SIG-M5 treated with dmso at 0.1 percent for 504 hours (cell line): ENCODE results near the gene DAGLB.
"Not testable (repeated sequence)": the region's sequence is repeated elsewhere in the genome, so short reads cannot be mapped to it uniquely, and the experiment has no call there.

Experiments
- DNase-seq: peaks from one replicate; lab custom pipeline; 2025; ENCODE audit not compliant: unreplicated experiment; lab: John Stamatoyannopoulos, UW

DAGLB gene

DNA sequence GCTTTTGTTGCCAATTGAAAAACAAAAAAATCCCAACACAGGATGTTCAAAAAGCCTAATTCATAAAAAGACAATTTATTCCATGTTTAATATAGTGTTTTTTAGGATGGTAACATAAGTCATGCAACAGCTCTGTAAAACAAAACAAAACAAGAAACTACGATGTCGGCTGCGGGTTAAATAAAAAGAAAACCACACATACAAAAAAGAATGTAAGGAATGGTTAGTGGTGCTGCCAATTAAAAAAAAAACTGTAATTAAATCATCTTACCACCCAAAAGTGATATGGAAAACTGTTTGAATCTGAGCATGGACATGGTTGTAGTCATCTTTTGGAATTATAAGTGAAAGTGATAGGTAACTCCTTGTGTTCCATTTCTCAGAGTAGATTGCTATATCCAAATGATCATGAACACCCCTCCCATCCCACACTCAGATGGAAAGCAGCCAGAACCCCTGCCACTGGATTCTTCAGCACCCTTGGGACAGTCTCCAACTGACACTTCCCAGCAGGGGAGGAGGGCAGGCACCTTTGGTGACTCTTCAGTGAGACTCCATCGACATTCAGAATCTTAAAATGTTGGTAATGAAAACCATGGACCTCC is 14.3 kb upstream of the DAGLB start:
- DNase-seq, result no peak

DNA sequence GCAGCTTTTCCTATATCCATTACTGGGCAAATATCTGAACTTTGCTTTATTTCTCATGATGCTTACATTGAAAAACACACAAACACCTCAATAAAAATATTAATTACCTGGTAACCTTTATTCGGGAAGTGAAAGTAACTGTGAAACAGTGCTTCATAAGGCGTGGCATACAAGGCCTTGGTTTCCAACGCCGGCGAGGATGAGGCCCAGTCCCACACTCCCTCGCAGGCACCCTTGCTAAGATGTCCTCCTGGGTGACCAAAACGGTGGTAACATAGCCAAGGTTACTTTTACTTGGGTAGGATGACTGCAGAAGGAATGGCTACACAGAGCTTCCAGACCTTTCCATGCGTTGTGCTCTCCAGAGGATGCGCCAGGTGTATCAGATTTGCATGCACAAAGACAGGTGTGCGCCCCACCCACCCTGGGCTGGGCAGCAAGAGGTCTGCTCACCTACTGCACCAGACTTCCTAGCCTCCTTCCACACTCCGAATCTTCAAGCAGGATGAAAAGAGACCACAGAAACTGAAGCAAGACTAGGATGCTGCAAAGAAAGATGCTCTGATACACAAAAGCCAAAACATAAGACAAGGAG is 13.3 kb upstream of the DAGLB start:
- DNase-seq, result no peak

DNA sequence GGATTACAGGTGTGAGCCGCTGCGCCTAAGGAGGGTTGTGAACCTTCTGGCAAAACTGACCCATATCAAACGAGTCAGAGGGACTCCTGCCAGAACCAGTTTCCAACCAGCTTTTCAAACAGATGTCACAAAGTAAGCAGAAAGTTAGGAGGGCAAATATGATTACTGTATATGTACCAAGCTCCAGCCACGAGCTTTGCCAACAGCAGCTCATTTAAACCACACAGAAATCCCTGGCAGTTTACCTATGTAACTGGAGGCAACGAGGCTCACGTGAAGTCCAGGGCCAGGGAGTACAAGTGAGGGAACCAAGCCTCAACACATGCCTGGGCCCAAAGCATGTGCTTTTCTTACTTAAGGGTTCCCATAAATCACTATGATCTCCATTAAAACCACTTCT is 12.5 kb upstream of the DAGLB start:
- DNase-seq, result no peak

DNA sequence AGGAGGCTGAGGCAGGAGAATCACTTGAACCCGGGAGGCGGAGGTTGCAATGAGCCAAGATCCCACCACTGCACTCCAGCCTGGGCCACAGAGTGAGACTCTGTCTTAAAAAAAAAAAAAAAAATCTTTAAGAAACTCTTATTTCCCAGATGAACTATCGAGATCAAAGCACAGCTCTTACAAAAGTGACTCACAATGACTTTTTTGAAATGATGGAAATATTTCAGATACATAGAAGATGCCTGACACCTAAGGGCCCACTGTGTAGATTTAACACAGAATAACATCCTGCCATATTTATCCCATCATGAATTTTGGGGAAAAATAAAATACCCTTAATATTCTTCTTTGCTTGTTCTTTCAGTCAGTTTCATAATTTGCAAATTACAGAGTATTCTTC is 10.9 kb upstream of the DAGLB start:
- not testable (repeated sequence) for DNase-seq

- no peak for DNase-seq
Measured at GRCh38 chr7:6453734-6454133, 6.0 kb upstream of the DAGLB start.

- no peak for DNase-seq
Measured at GRCh38 chr7:6451224-6451705, 3.5 kb upstream of the DAGLB start.

GRCh38 chr7:6450591-6450990 is 2.8 kb upstream of the DAGLB start:
- DNase-seq, result not testable (repeated sequence)

DNA sequence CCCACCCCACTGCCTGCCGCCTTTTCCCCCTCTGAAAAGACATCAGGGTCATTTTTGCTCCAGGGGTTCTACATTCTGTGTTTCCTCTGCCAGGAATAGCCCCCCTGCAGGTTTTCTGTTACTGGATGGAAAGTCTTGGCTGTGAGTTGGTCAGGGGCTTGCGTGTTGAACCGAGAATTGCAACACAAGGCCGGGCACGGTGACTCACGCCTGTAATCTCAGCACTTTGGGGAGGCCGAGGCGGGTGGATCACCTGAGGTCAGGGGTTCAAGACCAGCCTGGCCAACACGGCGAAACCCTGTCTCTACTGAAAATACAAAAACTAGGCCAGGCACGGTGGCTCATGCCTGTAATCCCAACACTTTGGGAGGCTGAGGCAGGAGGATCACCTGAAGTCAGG is 2.1 kb upstream of the DAGLB start:
- DNase-seq, result not testable (repeated sequence)

- no peak for DNase-seq
Measured at GRCh38 chr7:6448943-6449543, 1.3 kb upstream of the DAGLB start.

- peak; percentile 80 for DNase-seq
Measured at GRCh38 chr7:6446838-6447580, 745 bp downstream of the DAGLB start.

DNA sequence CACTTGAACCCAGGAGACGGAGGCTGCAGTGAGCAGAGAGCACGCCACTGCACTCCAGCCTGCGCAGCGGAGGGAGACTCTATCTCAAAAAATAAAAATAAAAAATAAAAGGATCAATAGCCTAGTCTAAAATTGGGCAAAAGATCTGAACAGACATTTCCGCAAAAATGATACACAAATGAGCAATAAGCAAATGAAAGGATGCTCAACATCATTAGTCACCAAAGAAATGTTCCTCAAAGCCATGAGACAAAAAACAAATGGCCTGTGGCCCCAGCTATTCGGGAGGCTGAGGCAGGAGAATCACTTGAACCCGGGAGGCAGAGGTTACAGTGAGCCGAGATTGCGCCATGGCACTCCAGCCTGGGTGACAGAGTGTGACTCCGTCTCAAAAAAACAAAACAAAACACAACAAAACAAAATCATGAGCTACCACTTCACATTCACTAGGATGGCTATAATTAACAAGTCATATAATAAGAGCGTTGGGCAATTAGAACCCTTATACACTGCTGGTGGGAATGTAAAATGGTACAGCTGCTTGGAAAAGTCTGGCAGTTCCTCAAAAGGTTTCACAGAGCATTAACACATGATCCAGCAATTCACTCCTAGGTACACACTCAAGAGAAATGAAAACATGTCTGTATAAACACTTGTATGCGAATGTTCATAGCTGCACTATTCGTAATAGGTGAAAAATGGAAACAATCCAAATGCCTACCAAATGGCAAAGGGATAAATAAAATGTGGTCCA is 3.1 kb downstream of the DAGLB start:
- DNase-seq, result no peak

- no peak for DNase-seq
Measured at GRCh38 chr7:6443372-6443941, 4.3 kb downstream of the DAGLB start.

GRCh38 chr7:6442114-6442513 is 5.6 kb downstream of the DAGLB start:
- DNase-seq, result peak; percentile 61

- DNase-seq, result no peak
Measured at GRCh38 chr7:6440381-6440780, 7.4 kb downstream of the DAGLB start.

- no peak for DNase-seq
Measured at GRCh38 chr7:6438427-6438826, 9.3 kb downstream of the DAGLB start.

- no peak for DNase-seq
Measured at GRCh38 chr7:6437251-6437650, 10.5 kb downstream of the DAGLB start.

GRCh38 chr7:6436385-6436685 is 11.4 kb downstream of the DAGLB start:
- peak; percentile 94 for DNase-seq

- DNase-seq, result peak; percentile 89
Measured at GRCh38 chr7:6435486-6436384, 12.0 kb downstream of the DAGLB start.

DNA sequence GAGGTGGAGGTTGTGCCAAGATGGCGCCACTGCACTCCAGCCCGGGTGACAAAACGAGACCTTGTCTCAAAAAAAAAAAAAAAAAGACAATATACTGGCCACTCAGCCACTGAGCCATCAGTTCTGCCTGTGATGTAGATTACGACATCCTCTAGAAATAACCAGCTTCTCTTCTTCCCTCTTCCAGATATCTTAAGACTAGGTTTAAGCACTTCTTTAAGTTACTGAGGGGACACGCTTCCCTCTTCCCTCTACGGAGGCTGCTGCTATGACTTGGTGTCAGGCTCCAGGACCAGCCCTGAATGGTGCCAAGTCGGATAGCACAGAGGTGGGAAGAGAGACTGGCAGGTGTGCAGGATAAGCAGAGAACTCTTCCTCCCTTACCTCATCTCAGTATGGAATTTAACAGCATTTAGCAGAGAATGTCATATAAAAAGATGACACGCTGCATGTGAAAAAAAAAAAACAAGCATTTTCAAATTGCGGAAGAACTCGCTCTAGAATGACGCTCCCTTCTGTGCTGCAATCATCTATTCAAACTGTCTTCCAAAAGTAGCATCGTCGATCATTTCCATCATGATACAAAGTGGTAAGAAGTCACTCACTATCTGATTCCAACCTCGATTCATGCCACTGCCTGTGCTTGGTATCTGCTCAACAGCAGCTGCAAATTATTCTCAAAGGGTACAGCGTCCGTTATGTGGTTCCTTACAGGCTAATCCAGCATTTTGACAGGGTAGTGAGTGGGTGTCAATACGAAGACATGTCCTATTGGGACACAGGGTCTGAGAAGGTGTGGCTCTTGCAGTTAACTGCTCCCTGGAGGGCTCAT is 13.8 kb downstream of the DAGLB start:
- DNase-seq, result peak; percentile 94
